OCI-LY1 (cell line): ENCODE results near the gene TRIOBP.

Experiments used
- CTCF ChIP-seq: fragments of 200-600 bp; sonication (generic), shearing (Covaris generic); IDR thresholded peaks from 2 replicates; pipeline ENCODE4 v1.5.1; 2017; ENCODE audit warnings: mild to moderate bottlenecking, antibody characterized with exemption, low read length, moderate library complexity, mixed read lengths
- EZH2 ChIP-seq: fragments of 200-600 bp; sonication (generic), shearing (Covaris generic); IDR thresholded peaks from 2 replicates; pipeline ENCODE4 v1.8.0; 2017; ENCODE audit warnings: borderline replicate concordance, mixed run types, mild to moderate bottlenecking, antibody characterized with exemption, low read length, moderate library complexity, mixed read lengths

- TF ChIP-seq CTCF, result no peak
- no peak for TF ChIP-seq EZH2
Observed at GRCh38 chr22:37657590-37658132, 39.2 kb upstream of the TRIOBP start.
